Measurements from ENCODE around the gene SOX6. TPM values are rescaled to one million over a fixed set of nuclear protein-coding genes. Genes with fewer than 3 reads are reported as not detected.
"Not testable (repeated sequence)": the region's sequence is repeated elsewhere in the genome, so short reads cannot be mapped to it uniquely, and the experiment has no call there.

The SOX6 gene
- total RNA-seq, 1 donor from 2014 or later, result 1.6 TPM

GRCh38 chr11:16397390-16397789 is 41.0 kb upstream of the SOX6 start:
- no peak overlapping the region for H3K27ac ChIP-seq
- intact Hi-C loops (cut with DNase I), result no loop called here

GRCh38 chr11:16395601-16396000 is 39.3 kb upstream of the SOX6 start:
- intact Hi-C loops (cut with DNase I), result no loop called here
- no peak for TF ChIP-seq CTCF (IDR thresholded peaks at IDR 0.05)
- no peaks in the 10 kb centered on the region for H3K27me3 ChIP-seq
- H3K36me3 ChIP-seq, result no peaks in the 10 kb centered on the region
- H3K9me3 ChIP-seq, result no peaks in the 10 kb centered on the region
- no peak overlapping the region for H3K4me3 ChIP-seq
- no peak for DNase-seq (ENCODE audit: low spot score in 2 of 2)
- H3K27ac ChIP-seq, result no peak overlapping the region
- H3K4me1 ChIP-seq, result no peaks in the 10 kb centered on the region

More at GRCh38 chr11:16397390-16397789, 41.0 kb upstream of the SOX6 start:
- Histone ChIP-seq H3K4me1 (no peaks in the 10 kb centered on the region), H3K36me3 (no peaks in the 10 kb centered on the region), H3K9me3 (no peaks in the 10 kb centered on the region), H3K27me3 (no peaks in the 10 kb centered on the region), H3K4me3 (no peak overlapping the region)
- no peak for DNase-seq (ENCODE audit: low spot score in 2 of 2)
- no peak for TF ChIP-seq CTCF (IDR thresholded peaks at IDR 0.05)

GRCh38 chr11:16394947-16395346 is 38.6 kb upstream of the SOX6 start:
- Histone ChIP-seq H3K27ac (no peak overlapping the region), H3K4me3 (no peak overlapping the region), H3K36me3 (no peaks in the 10 kb centered on the region), H3K9me3 (no peaks in the 10 kb centered on the region), H3K27me3 (no peaks in the 10 kb centered on the region), H3K4me1 (no peaks in the 10 kb centered on the region)
- no peak for DNase-seq (ENCODE audit: low spot score in 2 of 2)
- no peak for TF ChIP-seq CTCF (IDR thresholded peaks at IDR 0.05)
- intact Hi-C loops (cut with DNase I), result no loop called here

GRCh38 chr11:16393340-16393739 is 37.0 kb upstream of the SOX6 start:
- intact Hi-C loops (cut with DNase I), result no loop called here

GRCh38 chr11:16392616-16393015 is 36.3 kb upstream of the SOX6 start:
- Histone ChIP-seq H3K36me3 (no peaks in the 10 kb centered on the region), H3K9me3 (no peaks in the 10 kb centered on the region), H3K4me3 (no peak overlapping the region), H3K4me1 (no peaks in the 10 kb centered on the region), H3K27ac (no peak overlapping the region), H3K27me3 (no peaks in the 10 kb centered on the region)
- no peak for TF ChIP-seq CTCF (IDR thresholded peaks at IDR 0.05)
- intact Hi-C loops (cut with DNase I), result no loop called here
- DNase-seq (ENCODE audit: low spot score in 2 of 2), result no peak

More at GRCh38 chr11:16393340-16393739, 37.0 kb upstream of the SOX6 start:
- no peaks in the 10 kb centered on the region for H3K4me1 ChIP-seq
- H3K27me3 ChIP-seq, result no peaks in the 10 kb centered on the region
- TF ChIP-seq CTCF (IDR thresholded peaks at IDR 0.05), result no peak
- H3K4me3 ChIP-seq, result no peak overlapping the region
- H3K36me3 ChIP-seq, result no peaks in the 10 kb centered on the region
- no peak overlapping the region for H3K27ac ChIP-seq
- no peak for DNase-seq (ENCODE audit: low spot score in 2 of 2)
- H3K9me3 ChIP-seq, result no peaks in the 10 kb centered on the region

GRCh38 chr11:16390826-16391225 is 34.5 kb upstream of the SOX6 start:
- DNase-seq (ENCODE audit: low spot score in 2 of 2); intact Hi-C loops (cut with DNase I); H3K27ac ChIP-seq; H3K36me3 ChIP-seq; H3K4me1 ChIP-seq; H3K27me3 ChIP-seq; H3K4me3 ChIP-seq; H3K9me3 ChIP-seq: not testable (repeated sequence)

Measured in ascending aorta (tissue), 2 donors.